GM12873 (cell line): ENCODE data around the gene CEP112.

Source experiments
- CTCF ChIP-seq: IDR thresholded peaks from 2 replicates; pipeline ENCODE4 v1.5.1; 2012; ENCODE audit warnings: low read depth, mild to moderate bottlenecking, moderate library complexity, low read length, control low read depth; ENCODE audit not compliant: insufficient read depth; ENCODE audit errors: missing control alignments

CEP112 gene

GRCh38 chr17:66063686-66064085 lies 128.2 kb downstream of the CEP112 start:
- no peak for TF ChIP-seq CTCF

GRCh38 chr17:66056148-66056547 lies 135.8 kb downstream of the CEP112 start:
- no peak for TF ChIP-seq CTCF

- TF ChIP-seq CTCF, result no peak
These were observed 137.7 kb downstream of the CEP112 start for GRCh38 chr17:66054242-66054641.

GRCh38 chr17:66044083-66044482 lies 147.8 kb downstream of the CEP112 start:
- no peak for TF ChIP-seq CTCF

GRCh38 chr17:66043419-66043818 lies 148.5 kb downstream of the CEP112 start:
- no peak for TF ChIP-seq CTCF

GRCh38 chr17:66040402-66040801 lies 151.5 kb downstream of the CEP112 start:
- TF ChIP-seq CTCF, result no peak

GRCh38 chr17:66038125-66038524 lies 153.8 kb downstream of the CEP112 start:
- TF ChIP-seq CTCF, result no peak
